ENCODE data around the gene GSX2. TPM values are rescaled to one million over a fixed set of nuclear protein-coding genes. Genes with fewer than 3 reads are reported as not detected.
A peak's percentile ranks its signal among the peaks of the same experiment; 100 is the strongest.

The GSX2 gene
- total and polyA plus RNA-seq, 10 of the 15 experiments (the other 5 are each of a cell fraction or from before 2014, with no cell fraction given) = 0.04 to 0.58 (median 0.50) TPM; not detected in 5

DNA sequence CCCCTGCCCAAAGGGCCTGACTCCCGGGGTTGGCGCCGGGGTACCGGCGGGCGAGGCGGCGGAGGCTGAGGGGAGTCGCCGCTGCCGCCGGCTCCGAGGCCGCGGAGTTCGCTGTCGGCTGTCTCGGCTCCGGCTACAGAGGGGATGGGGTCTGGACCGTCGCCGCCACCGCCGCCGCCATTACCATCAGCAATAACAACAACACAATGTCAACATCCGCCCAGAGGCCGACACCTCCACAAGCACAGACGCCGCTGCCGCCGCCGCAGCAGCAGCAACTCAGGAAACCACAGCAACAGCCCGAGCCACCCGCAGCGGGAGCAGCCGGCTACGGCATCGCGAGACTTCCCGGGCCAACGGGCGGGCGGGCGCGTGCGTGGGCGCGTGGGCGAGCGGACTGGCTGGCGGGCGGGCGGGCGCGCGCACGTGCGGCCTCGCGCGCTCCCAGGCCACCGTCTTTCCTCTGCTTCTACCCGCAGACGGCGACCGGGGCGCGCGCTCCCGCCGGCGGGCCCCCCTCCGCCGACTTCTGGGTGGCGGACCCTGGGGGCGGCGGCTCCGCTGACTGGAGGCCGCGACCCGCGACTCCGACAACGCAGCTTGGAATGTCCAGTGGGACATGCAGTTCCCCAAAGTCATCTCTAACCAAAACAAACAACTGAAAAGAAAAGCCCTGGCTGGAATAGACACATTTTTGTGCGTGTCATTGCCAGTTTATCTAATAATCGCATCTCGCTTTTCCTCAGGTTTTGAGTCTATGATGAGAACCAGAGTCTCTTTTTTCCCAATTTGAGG, 35.4 kb upstream of the GSX2 start, which contains the start of gene CHIC2 (continued):
- TF ChIP-seq ZNF217 (IDR thresholded peaks at IDR 0.05) = peak; percentile 19; the same call in 1 of the 2 replicates
- TF ChIP-seq ZNF384 (IDR thresholded peaks at IDR 0.05; ENCODE audit: borderline replicate concordance, low read depth, low read length) = no peak
- TF ChIP-seq HDGF (IDR thresholded peaks at IDR 0.05) = no peak
- TF ChIP-seq NR2C2 (IDR thresholded peaks at IDR 0.05; ENCODE audit: borderline replicate concordance, control insufficient read depth, insufficient read length, low read depth) = no peak
- TF ChIP-seq SIX5 (IDR thresholded peaks at IDR 0.05; ENCODE audit: low read depth, low read length, severe bottlenecking) = no peak
- peak; percentile 61; the same call in 1 of the 2 replicates for TF ChIP-seq BMI1 (IDR thresholded peaks at IDR 0.05; ENCODE audit: borderline replicate concordance)
- TF ChIP-seq SP1 (IDR thresholded peaks at IDR 0.05; ENCODE audit: low read depth, low read length) = no peak
- TF ChIP-seq RFX5 (IDR thresholded peaks at IDR 0.05; ENCODE audit: low read depth, low read length) = 0 out of 2 replicates have a peak, but pooled peaks have one; percentile 27
- peak; percentile 50; the same call in 1 of the 2 replicates for TF ChIP-seq CREB1 (IDR thresholded peaks at IDR 0.05; ENCODE audit: low read depth)
- TF ChIP-seq MXI1 (IDR thresholded peaks at IDR 0.05; ENCODE audit: low read depth, low read length) = peak; percentile 86
- TF ChIP-seq NFYA (IDR thresholded peaks at IDR 0.05; ENCODE audit: borderline replicate concordance, low read depth, low read length) = no peak
- TF ChIP-seq, protein P1, sequence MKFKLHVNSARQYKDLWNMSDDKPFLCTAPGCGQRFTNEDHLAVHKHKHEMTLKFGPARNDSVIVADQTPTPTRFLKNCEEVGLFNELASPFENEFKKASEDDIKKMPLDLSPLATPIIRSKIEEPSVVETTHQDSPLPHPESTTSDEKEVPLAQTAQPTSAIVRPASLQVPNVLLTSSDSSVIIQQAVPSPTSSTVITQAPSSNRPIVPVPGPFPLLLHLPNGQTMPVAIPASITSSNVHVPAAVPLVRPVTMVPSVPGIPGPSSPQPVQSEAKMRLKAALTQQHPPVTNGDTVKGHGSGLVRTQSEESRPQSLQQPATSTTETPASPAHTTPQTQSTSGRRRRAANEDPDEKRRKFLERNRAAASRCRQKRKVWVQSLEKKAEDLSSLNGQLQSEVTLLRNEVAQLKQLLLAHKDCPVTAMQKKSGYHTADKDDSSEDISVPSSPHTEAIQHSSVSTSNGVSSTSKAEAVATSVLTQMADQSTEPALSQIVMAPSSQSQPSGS (IDR thresholded peaks at IDR 0.05; ENCODE audit: low read length) = no peak
- peak; percentile 31; the same call in 1 of the 2 replicates for TF ChIP-seq CREM (IDR thresholded peaks at IDR 0.05; ENCODE audit: low read depth)
- no peak for TF ChIP-seq MYC (IDR thresholded peaks at IDR 0.05; ENCODE audit: insufficient read depth, insufficient read length, insufficient replicate concordance, low read length, severe bottlenecking)
- peak; percentile 56 for TF ChIP-seq ASH2L (IDR thresholded peaks at IDR 0.05; ENCODE audit: borderline replicate concordance, low read depth)
- peak; percentile 42 for TF ChIP-seq HCFC1 (IDR thresholded peaks at IDR 0.05; ENCODE audit: low read length)
- no peak for TF ChIP-seq RAD51 (IDR thresholded peaks at IDR 0.05)
- TF ChIP-seq, protein P2, sequence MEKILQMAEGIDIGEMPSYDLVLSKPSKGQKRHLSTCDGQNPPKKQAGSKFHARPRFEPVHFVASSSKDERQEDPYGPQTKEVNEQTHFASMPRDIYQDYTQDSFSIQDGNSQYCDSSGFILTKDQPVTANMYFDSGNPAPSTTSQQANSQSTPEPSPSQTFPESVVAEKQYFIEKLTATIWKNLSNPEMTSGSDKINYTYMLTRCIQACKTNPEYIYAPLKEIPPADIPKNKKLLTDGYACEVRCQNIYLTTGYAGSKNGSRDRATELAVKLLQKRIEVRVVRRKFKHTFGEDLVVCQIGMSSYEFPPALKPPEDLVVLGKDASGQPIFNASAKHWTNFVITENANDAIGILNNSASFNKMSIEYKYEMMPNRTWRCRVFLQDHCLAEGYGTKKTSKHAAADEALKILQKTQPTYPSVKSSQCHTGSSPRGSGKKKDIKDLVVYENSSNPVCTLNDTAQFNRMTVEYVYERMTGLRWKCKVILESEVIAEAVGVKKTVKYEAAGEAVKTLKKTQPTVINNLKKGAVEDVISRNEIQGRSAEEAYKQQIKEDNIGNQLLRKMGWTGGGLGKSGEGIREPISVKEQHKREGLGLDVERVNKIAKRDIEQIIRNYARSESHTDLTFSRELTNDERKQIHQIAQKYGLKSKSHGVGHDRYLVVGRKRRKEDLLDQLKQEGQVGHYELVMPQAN (conservative IDR thresholded peaks at IDR 0.05) = peak; percentile 96
- no peak for TF ChIP-seq NFXL1 (IDR thresholded peaks at IDR 0.05; ENCODE audit: borderline replicate concordance)
- TF ChIP-seq SREBF1 (IDR thresholded peaks at IDR 0.05; ENCODE audit: low read length) = no peak
- no peak for TF ChIP-seq ZNF207 (IDR thresholded peaks at IDR 0.05; ENCODE audit: borderline replicate concordance)
- TF ChIP-seq NFIC (IDR thresholded peaks at IDR 0.05; ENCODE audit: low read depth, low read length) = no peak; the same call in 1 of the 2 replicates
- TF ChIP-seq EZH2 (IDR thresholded peaks at IDR 0.05; ENCODE audit: borderline replicate concordance, control insufficient read depth, low read depth, low read length) = no peak
- TF ChIP-seq CBX5 (IDR thresholded peaks at IDR 0.05; ENCODE audit: low read depth) = peak; percentile 88
- TF ChIP-seq FOS (IDR thresholded peaks at IDR 0.05; ENCODE audit: borderline replicate concordance, extremely low read depth, insufficient read length) = no peak
- TF ChIP-seq WRNIP1 (IDR thresholded peaks at IDR 0.05; ENCODE audit: borderline replicate concordance, low read depth, low read length) = no peak
- no peak for TF ChIP-seq FOXM1 (IDR thresholded peaks at IDR 0.05; ENCODE audit: low read depth, low read length)
- no peak for TF ChIP-seq CBX3 (IDR thresholded peaks at IDR 0.05; ENCODE audit: borderline replicate concordance, low read depth)
- peak; percentile 90; the same call in 1 of the 2 replicates for TF ChIP-seq CBFB (IDR thresholded peaks at IDR 0.05; ENCODE audit: low read depth)
